ENCODE data around the gene SMIM38. TPM values are rescaled to one million over a fixed set of nuclear protein-coding genes. Genes with fewer than 3 reads are reported as not detected.

The SMIM38 gene
- total RNA-seq, 5 donors from 2014 or later (not counting 1 experiment from before 2014, with no cell fraction given) = 0.12 to 1.7 (median 0.92) TPM

- Histone ChIP-seq H3K4me3 (ENCODE audit: control insufficient read depth in 1 of 2, extremely low read depth in 1 of 2, low read length in 1 of 2) (no peak overlapping the region), H3K27me3 (replicated peaks in 1 of 2; ENCODE audit: control insufficient read depth in 2 of 2, extremely low read depth in 1 of 2, insufficient read depth in 2 of 2, low read length in 1 of 2) (peaks cover 0 to 14% of the 10 kb centered on the region in 2 experiments), H3K4me1 (ENCODE audit: control insufficient read depth in 1 of 2, extremely low read depth in 1 of 2, insufficient read depth in 2 of 2, low read length in 2 of 2) (peaks cover 0 to 11% of the 10 kb centered on the region in 2 experiments), H3K36me3 (ENCODE audit: control insufficient read depth in 2 of 2, extremely low read depth in 1 of 2, insufficient read depth in 1 of 2, low read length in 1 of 2) (no peaks in the 10 kb centered on the region), H3K9me3 (no peaks in the 10 kb centered on the region), H3K27ac (ENCODE audit: low read length) (no peak overlapping the region)
- DNase-seq (no peak), ATAC-seq (replicated peaks in 1 of 4) (no peak)
- 96% methylated on average over 33 of the region's 35 CpGs for WGBS (ENCODE audit: insufficient coverage)
- no peaks in the 10 kb centered on the region for H3K36me3 Mint-ChIP-seq
- H3K4me1 Mint-ChIP-seq = peaks cover 1 to 6% (median 4%) of the 10 kb centered on the region in 3 donors
- no peak overlapping the region for H3K27ac Mint-ChIP-seq
- POLR2A ChIA-PET = no interaction called here
- peaks cover 0 to 11% (median 0%) of the 10 kb centered on the region in 3 donors for H3K9me3 Mint-ChIP-seq
- H3K27me3 Mint-ChIP-seq = peaks cover 0 to 5% of the 10 kb centered on the region in 2 donors
- H3K4me3 Mint-ChIP-seq = no peak overlapping the region
- CTCF ChIA-PET = no interaction called here
Observed at GRCh38 chr11:69195824-69196782, 40.4 kb downstream of the SMIM38 start.

DNA sequence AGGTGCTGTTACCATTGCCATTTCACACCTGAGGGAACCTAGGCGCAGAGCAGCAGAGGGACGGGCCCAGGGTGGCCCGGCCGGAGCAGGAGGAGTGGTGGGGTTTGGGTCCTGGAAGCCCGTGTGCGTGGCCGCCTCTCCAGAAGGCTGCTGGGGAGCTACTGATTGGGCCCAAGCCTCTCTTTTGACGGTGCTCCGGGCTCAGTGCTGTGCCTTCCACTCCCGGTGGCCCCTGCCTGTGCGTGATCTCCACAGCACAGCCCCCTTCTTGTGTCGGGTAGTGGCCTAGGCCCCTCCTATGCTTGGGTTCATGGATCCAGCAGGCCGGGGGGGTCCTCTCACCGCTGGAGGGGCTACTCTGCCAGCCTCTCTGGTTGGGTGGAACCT, 41.0 kb downstream of the SMIM38 start:
- Mint-ChIP-seq H3K9me3 (peaks cover 0 to 11% (median 0%) of the 10 kb centered on the region in 3 donors), H3K4me3 (no peak overlapping the region), H3K27ac (no peak overlapping the region), H3K36me3 (no peaks in the 10 kb centered on the region), H3K4me1 (peaks cover 1 to 6% (median 4%) of the 10 kb centered on the region in 3 donors), H3K27me3 (peaks cover 0 to 5% of the 10 kb centered on the region in 2 donors)
- Histone ChIP-seq H3K9me3 (no peaks in the 10 kb centered on the region), H3K27ac (ENCODE audit: low read length) (no peak overlapping the region), H3K4me1 (ENCODE audit: control insufficient read depth in 1 of 2, extremely low read depth in 1 of 2, insufficient read depth in 2 of 2, low read length in 2 of 2) (peaks cover 0 to 11% of the 10 kb centered on the region in 2 experiments), H3K4me3 (ENCODE audit: control insufficient read depth in 1 of 2, extremely low read depth in 1 of 2, low read length in 1 of 2) (no peak overlapping the region), H3K27me3 (replicated peaks in 1 of 2; ENCODE audit: control insufficient read depth in 2 of 2, extremely low read depth in 1 of 2, insufficient read depth in 2 of 2, low read length in 1 of 2) (peaks cover 0 to 12% of the 10 kb centered on the region in 2 experiments), H3K36me3 (ENCODE audit: control insufficient read depth in 2 of 2, extremely low read depth in 1 of 2, insufficient read depth in 1 of 2, low read length in 1 of 2) (no peaks in the 10 kb centered on the region)
- ATAC-seq (replicated peaks in 1 of 4) = no peak
- POLR2A ChIA-PET = no interaction called here
- WGBS (ENCODE audit: insufficient coverage) = 96% methylated on average over 11 of the region's 14 CpGs
- CTCF ChIA-PET = no interaction called here
- DNase-seq = no peak

- ATAC-seq (replicated peaks in 1 of 4) (no peak), DNase-seq (no peak)
- ChIA-PET CTCF (no interaction called here), POLR2A (no interaction called here)
- H3K27me3 Mint-ChIP-seq = peaks cover 0 to 5% of the 10 kb centered on the region in 2 donors
- no peak overlapping the region for H3K27ac Mint-ChIP-seq
- no peak overlapping the region for H3K4me3 Mint-ChIP-seq
- peaks cover 0 to 11% (median 0%) of the 10 kb centered on the region in 3 donors for H3K9me3 Mint-ChIP-seq
- no peaks in the 10 kb centered on the region for H3K4me1 ChIP-seq (ENCODE audit: control insufficient read depth in 1 of 2, extremely low read depth in 1 of 2, insufficient read depth in 2 of 2, low read length in 2 of 2)
- H3K4me1 Mint-ChIP-seq = no peaks in the 10 kb centered on the region
- H3K27ac ChIP-seq (ENCODE audit: low read length) = no peak overlapping the region
- H3K27me3 ChIP-seq (replicated peaks in 1 of 2; ENCODE audit: control insufficient read depth in 2 of 2, extremely low read depth in 1 of 2, insufficient read depth in 2 of 2, low read length in 1 of 2) = peaks cover 0 to 18% of the 10 kb centered on the region in 2 experiments
- H3K4me3 ChIP-seq (ENCODE audit: control insufficient read depth in 1 of 2, extremely low read depth in 1 of 2, low read length in 1 of 2) = no peak overlapping the region
- H3K9me3 ChIP-seq = no peaks in the 10 kb centered on the region
- 79% methylated on average over 2 of the region's 5 CpGs for WGBS (ENCODE audit: insufficient coverage)
- no peaks in the 10 kb centered on the region for H3K36me3 Mint-ChIP-seq
- H3K36me3 ChIP-seq (ENCODE audit: control insufficient read depth in 2 of 2, extremely low read depth in 1 of 2, insufficient read depth in 1 of 2, low read length in 1 of 2) = no peaks in the 10 kb centered on the region
Observed at GRCh38 chr11:69198891-69199582, 43.3 kb downstream of the SMIM38 start.

DNA sequence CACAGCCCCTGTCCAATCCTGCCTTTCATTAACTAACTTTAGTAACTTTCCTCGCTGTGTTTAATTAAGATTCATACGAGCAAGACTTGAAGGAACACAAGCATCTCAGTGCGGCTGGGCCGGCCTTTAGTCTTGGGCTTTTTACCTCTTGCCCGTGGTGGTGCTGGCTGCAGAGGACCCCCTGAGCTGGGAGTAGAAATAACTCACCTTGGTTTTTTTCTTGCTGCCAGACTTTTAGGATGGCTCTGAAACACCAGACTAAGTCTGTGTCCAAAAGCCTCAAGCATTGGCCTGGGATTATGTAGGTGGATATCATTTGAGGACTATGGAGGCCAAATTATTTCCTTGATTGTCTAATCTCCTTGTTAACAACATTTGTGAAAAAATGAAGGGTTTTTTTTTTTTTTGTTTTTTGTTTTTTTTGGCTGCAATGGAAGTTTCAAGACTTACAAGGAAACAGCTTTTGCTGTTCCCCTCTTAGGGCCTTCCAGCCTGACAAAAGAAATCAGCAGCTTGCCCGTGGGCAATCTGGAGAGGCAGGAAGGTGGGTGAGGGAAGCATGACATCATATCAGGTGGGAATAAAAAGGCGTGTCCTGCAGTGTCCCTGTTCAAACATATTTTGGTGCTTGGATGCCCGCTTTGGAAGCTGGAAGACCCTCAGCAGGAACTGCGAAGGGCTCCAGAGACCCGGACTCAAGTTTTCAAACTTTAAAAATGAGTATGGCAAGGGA, 44.0 kb downstream of the SMIM38 start:
- DNase-seq = no peak
- Histone ChIP-seq H3K4me3 (ENCODE audit: control insufficient read depth in 1 of 2, extremely low read depth in 1 of 2, low read length in 1 of 2) (no peak overlapping the region), H3K27ac (ENCODE audit: low read length) (no peak overlapping the region), H3K27me3 (replicated peaks in 1 of 2; ENCODE audit: control insufficient read depth in 2 of 2, extremely low read depth in 1 of 2, insufficient read depth in 2 of 2, low read length in 1 of 2) (peaks cover 0 to 17% of the 10 kb centered on the region in 2 experiments), H3K4me1 (ENCODE audit: control insufficient read depth in 1 of 2, extremely low read depth in 1 of 2, insufficient read depth in 2 of 2, low read length in 2 of 2) (no peaks in the 10 kb centered on the region), H3K9me3 (no peaks in the 10 kb centered on the region), H3K36me3 (ENCODE audit: control insufficient read depth in 2 of 2, extremely low read depth in 1 of 2, insufficient read depth in 1 of 2, low read length in 1 of 2) (no peaks in the 10 kb centered on the region)
- Mint-ChIP-seq H3K4me1 (no peaks in the 10 kb centered on the region), H3K9me3 (peaks cover 0 to 4% (median 0%) of the 10 kb centered on the region in 3 donors), H3K27ac (no peak overlapping the region), H3K4me3 (no peak overlapping the region), H3K27me3 (peaks cover 0 to 5% of the 10 kb centered on the region in 2 donors), H3K36me3 (no peaks in the 10 kb centered on the region)
- no peak for ATAC-seq (replicated peaks in 1 of 4)
- WGBS (ENCODE audit: insufficient coverage) = 91% methylated on average over 9 of the region's 10 CpGs
- ChIA-PET CTCF (no interaction called here), POLR2A (no interaction called here)

DNA sequence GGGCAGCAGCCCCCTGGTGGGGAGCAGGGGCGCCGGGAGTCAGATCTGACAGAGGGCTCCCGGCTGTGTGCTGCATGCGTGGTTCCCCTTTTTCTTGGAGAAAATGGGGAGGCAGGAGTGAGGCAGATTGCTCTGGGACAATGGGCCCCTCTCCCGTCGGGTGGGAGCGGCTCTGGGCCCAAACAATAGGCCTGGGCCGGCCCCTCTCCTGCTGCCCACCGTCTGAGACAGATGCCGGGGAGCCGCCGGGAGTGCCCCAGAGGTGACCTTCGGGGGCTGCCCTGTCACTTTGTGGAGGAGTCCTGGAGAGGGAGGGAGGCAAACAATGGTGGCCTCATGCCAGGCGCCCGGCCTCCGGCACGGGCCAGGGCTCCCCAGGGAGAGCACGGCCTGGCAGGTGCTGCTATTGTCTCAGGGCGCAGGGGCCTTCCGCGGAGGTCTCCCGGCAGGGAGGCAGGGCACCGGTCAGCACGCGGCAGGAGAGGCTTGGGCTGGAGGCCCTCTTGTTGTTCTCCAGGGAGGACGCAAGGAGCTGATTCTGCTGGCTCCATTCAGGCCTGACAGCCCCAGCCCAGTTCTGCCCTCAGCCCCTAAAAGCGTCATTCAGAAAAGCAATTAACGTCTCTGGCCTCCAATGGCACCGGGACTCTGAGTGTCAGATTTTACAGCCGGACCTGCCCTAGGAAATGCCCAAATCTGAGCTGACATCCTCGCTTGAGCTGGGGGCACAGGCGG, 44.8 kb downstream of the SMIM38 start:
- Histone ChIP-seq H3K9me3 (no peaks in the 10 kb centered on the region), H3K27me3 (replicated peaks in 1 of 2; ENCODE audit: control insufficient read depth in 2 of 2, extremely low read depth in 1 of 2, insufficient read depth in 2 of 2, low read length in 1 of 2) (peaks cover 0 to 17% of the 10 kb centered on the region in 2 experiments), H3K36me3 (ENCODE audit: control insufficient read depth in 2 of 2, extremely low read depth in 1 of 2, insufficient read depth in 1 of 2, low read length in 1 of 2) (no peaks in the 10 kb centered on the region), H3K4me3 (ENCODE audit: control insufficient read depth in 1 of 2, extremely low read depth in 1 of 2, low read length in 1 of 2) (no peak overlapping the region), H3K4me1 (ENCODE audit: control insufficient read depth in 1 of 2, extremely low read depth in 1 of 2, insufficient read depth in 2 of 2, low read length in 2 of 2) (no peaks in the 10 kb centered on the region), H3K27ac (ENCODE audit: low read length) (no peak overlapping the region)
- H3K27ac Mint-ChIP-seq = no peak overlapping the region
- WGBS (ENCODE audit: insufficient coverage) = 74% methylated on average over 30 of the region's 32 CpGs
- ATAC-seq (replicated peaks in 1 of 4) (no peak), DNase-seq (peak in 1 of 35 experiments; percentile 11)
- POLR2A ChIA-PET = no interaction called here
- no peak overlapping the region for H3K4me3 Mint-ChIP-seq
- no peaks in the 10 kb centered on the region for H3K4me1 Mint-ChIP-seq
- H3K27me3 Mint-ChIP-seq = peaks cover 0 to 5% of the 10 kb centered on the region in 2 donors
- no peaks in the 10 kb centered on the region for H3K36me3 Mint-ChIP-seq
- CTCF ChIA-PET = no interaction called here
- no peaks in the 10 kb centered on the region for H3K9me3 Mint-ChIP-seq

DNA sequence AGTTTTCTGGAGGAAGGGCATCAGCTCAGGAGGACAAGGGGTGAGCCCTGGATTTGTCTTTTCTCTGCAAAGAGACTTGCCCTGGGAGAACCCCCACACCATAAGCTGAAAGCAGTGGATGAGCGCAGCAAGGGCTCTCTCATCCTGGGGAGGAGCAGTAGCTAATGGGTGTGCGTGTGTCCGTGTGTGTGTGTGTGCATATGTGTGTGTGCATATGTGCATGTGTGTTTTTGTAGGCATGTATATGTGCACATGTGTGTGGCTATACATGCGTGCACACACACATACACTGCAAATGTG, 45.3 kb downstream of the SMIM38 start:
- H3K4me1 ChIP-seq (ENCODE audit: control insufficient read depth in 1 of 2, extremely low read depth in 1 of 2, insufficient read depth in 2 of 2, low read length in 2 of 2) = no peaks in the 10 kb centered on the region
- H3K4me1 Mint-ChIP-seq = no peaks in the 10 kb centered on the region
- peaks cover 0 to 17% of the 10 kb centered on the region in 2 experiments for H3K27me3 ChIP-seq (replicated peaks in 1 of 2; ENCODE audit: control insufficient read depth in 2 of 2, extremely low read depth in 1 of 2, insufficient read depth in 2 of 2, low read length in 1 of 2)
- no peak overlapping the region for H3K27ac Mint-ChIP-seq
- no peaks in the 10 kb centered on the region for H3K36me3 Mint-ChIP-seq
- no peaks in the 10 kb centered on the region for H3K9me3 ChIP-seq
- H3K9me3 Mint-ChIP-seq = no peaks in the 10 kb centered on the region
- ChIA-PET CTCF (no interaction called here), POLR2A (no interaction called here)
- no peaks in the 10 kb centered on the region for H3K36me3 ChIP-seq (ENCODE audit: control insufficient read depth in 2 of 2, extremely low read depth in 1 of 2, insufficient read depth in 1 of 2, low read length in 1 of 2)
- WGBS (ENCODE audit: insufficient coverage) = 88% methylated on average over 3 of the region's 4 CpGs
- no peak overlapping the region for H3K27ac ChIP-seq (ENCODE audit: low read length)
- DNase-seq (peak in 1 of 35 experiments; percentile 9), ATAC-seq (replicated peaks in 1 of 4) (no peak)
- H3K4me3 Mint-ChIP-seq = no peak overlapping the region
- H3K4me3 ChIP-seq (ENCODE audit: control insufficient read depth in 1 of 2, extremely low read depth in 1 of 2, low read length in 1 of 2) = no peak overlapping the region
- H3K27me3 Mint-ChIP-seq = peaks cover 0 to 5% of the 10 kb centered on the region in 2 donors

Measured in T-cell (primary cell).